Measurements from ENCODE around the gene FAF2. TPM values are rescaled to one million over a fixed set of nuclear protein-coding genes. Genes with fewer than 3 reads are reported as not detected.
"Not testable (repeated sequence)": the region's sequence is repeated elsewhere in the genome, so short reads cannot be mapped to it uniquely, and the experiment has no call there.

The FAF2 gene
- total RNA-seq, 2 experiments from 2014 or later: 34.4 to 34.6 TPM

DNA sequence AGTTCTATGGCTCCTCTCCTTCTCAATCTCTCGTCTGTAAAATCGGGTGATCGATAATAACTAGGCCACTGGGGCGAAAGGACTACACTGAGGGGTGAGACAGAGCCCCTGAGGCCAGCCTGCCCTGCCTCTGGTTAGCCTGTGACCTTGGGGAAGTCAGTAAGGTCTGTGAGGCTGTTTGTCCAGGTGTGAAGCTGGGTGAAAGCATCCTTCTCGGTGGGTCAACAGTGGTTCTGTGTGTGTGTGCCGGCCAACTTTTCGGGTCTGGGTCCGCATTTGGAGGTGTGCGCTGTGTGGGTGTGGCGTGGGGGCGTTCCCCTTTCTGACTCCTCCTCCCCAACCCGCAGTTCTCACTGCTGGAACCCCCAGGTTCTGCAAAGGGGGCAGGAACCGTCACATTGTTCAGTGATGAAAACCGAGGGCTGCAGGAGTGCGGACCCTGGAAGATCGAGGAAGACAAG lies 94.0 kb downstream of the FAF2 start:
- peak; percentile 79 for DNase-seq
- Mint-ChIP-seq H3K36me3 (no peaks in the 10 kb centered on the region), H3K27me3 (no peaks in the 10 kb centered on the region), H3K4me3 (peak overlapping the region; percentile 83), H3K27ac (peak overlapping the region; percentile 95), H3K4me1 (ENCODE audit: low read depth) (peaks cover 56% of the 10 kb centered on the region), H3K9me3 (no peaks in the 10 kb centered on the region)
- CTCF ChIA-PET: interaction anchor here (0.7 to 2.5 kb wide), 7 partner anchors 9 to 135 kb away, joined by 3 to 34 read pairs (median 7); partner anchors contain the start of genes CLTB and FAF2
- POLR2A ChIA-PET: interaction anchor here (1.0 to 2.3 kb wide), 4 partner anchors 8 to 126 kb away, joined by 4 to 20 read pairs (median 13); partner anchors contain the start of genes CLTB and FAF2
- intact Hi-C loops (cut with micrococcal nuclease): no loop called here

DNA sequence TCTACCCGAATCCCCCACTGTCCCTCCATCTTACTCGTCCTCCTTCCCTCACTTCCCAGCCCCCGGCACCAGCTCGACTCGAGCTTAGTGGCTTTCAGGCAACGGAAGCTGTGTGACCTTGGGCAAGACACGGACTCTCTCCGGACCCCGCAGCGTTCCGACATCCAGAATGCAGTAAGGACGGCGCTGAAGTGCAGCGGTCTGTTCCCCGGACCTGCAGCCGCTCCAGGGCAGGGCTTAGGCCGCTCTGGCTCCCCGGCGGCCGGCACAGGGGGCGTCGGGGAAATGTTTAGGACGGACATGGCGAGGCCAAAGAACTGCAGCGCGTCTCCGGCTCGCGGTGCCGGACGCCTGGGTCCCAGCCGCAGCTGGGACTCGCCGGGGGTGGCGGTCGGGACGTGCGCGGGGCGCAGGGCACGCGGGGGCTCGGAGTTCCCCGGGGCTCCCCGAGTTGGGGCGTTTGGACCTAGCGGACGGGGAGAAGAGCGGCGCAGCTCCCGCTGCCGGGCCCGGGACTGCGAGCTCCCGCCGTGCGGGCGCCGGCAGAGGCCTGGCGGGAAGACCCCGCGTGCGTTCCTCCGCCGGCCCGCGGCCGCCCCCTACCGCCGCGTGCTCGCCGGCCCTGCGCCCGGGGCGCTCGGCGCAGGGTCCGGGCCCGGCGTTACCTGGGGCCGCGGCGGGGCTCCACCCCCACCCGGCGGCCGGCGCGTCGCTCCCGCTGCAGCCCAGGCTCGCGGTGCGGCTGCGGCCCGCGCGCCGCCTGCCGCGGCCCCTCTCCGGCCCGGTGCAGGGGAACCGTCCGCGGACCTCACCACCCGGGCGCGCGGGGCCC lies 94.6 kb downstream of the FAF2 start:
- Mint-ChIP-seq H3K27ac (peak overlapping the region; percentile 95), H3K4me3 (peak overlapping the region; percentile 92), H3K9me3 (no peaks in the 10 kb centered on the region), H3K27me3 (no peaks in the 10 kb centered on the region), H3K4me1 (ENCODE audit: low read depth) (peaks cover 61% of the 10 kb centered on the region), H3K36me3 (no peaks in the 10 kb centered on the region)
- peak; percentile 42 for DNase-seq
- POLR2A ChIA-PET: interaction anchor here (0.6 to 2.3 kb wide), 7 partner anchors 8 to 454 kb away, joined by 3 to 20 read pairs (median 6); partner anchors contain the start of genes CLTB and FAF2
- CTCF ChIA-PET: interaction anchor here (0.7 to 2.5 kb wide), 12 partner anchors 10 to 136 kb away, joined by 3 to 34 read pairs (median 4); partner anchors contain the start of genes CLTB and FAF2
- intact Hi-C loops (cut with micrococcal nuclease): no loop called here

DNA sequence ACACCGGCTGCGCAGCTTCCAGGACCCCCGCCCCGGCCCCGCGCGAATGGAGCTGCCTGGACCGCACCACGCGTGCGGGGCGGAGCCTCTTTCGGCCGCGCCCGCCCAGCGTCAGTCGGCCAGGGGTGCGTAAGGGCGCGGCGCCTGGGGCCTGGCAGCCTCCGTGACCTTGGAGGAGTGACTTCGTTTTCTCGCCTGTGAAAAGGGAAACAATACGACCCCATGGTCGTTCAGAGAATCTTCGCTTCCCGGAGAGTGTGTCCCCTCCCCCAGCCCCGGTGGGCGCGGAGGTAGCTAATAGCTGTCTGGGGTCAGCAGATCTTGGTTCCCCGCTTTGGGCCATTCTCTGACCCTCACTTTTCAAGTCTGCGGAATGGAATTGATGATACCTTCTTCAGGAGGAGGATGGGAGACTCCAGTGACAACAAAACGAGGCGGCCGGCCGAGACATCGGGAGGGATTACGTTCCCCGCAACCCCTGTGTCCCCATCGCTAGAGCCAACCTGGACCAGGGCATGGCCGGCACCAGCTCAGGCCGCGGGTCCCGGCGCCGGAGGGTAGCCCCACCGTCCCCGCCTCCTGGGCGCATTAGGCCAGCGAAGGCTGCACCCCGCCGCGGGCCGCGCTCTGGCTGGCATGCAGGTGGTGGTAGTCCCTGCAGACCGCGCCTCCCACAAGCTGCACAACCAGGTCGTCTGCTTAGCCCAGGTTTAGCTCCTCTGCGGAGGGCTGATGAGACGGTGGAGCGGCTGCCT lies 95.4 kb downstream of the FAF2 start:
- Mint-ChIP-seq H3K27ac (peak overlapping the region; percentile 93), H3K4me1 (ENCODE audit: low read depth) (peaks cover 61% of the 10 kb centered on the region)

DNA sequence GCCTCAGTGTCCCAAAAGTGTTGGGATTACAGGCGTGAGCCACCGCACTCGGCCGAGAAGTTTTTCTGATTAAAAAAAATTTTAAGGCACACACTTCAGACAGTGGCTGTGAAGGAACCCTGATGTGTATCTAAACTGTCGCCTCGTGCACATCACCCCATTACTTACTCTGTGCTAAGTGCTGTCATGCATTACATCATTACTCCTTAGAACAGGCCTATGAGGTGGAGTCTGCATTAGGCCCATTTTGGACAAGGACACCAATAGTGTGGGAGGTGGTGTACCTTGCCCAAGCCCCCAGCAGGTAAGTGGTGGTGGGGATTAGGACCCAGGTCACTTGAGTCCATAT lies 97.2 kb downstream of the FAF2 start:
- H3K4me1 Mint-ChIP-seq (ENCODE audit: low read depth): peaks cover 54% of the 10 kb centered on the region
- ChIA-PET CTCF (no interaction called here), POLR2A (no interaction called here)
- H3K9me3 Mint-ChIP-seq: no peaks in the 10 kb centered on the region
- no peaks in the 10 kb centered on the region for H3K27me3 Mint-ChIP-seq
- H3K4me3 Mint-ChIP-seq: peak overlapping the region; percentile 8
- H3K27ac Mint-ChIP-seq: peak overlapping the region; percentile 18
- intact Hi-C loops (cut with micrococcal nuclease): no loop called here
- DNase-seq: no peak
- no peaks in the 10 kb centered on the region for H3K36me3 Mint-ChIP-seq

More for the DNA sequence above, 95.4 kb downstream of the FAF2 start:
- intact Hi-C loops (cut with micrococcal nuclease): no loop called here
- peak overlapping the region; percentile 92 for H3K4me3 Mint-ChIP-seq
- ChIA-PET CTCF (interaction anchor here (0.9 to 2.5 kb wide), 8 partner anchors 9 to 127 kb away, joined by 3 to 34 read pairs (median 6); partner anchors contain the start of genes CLTB and FAF2), POLR2A (interaction anchor here (0.6 to 2.3 kb wide), 6 partner anchors 9 to 454 kb away, joined by 3 to 20 read pairs (median 10); partner anchors contain the start of genes CLTB and FAF2)
- no peaks in the 10 kb centered on the region for H3K27me3 Mint-ChIP-seq
- peak; percentile 84 for DNase-seq
- no peaks in the 10 kb centered on the region for H3K36me3 Mint-ChIP-seq
- no peaks in the 10 kb centered on the region for H3K9me3 Mint-ChIP-seq

DNA sequence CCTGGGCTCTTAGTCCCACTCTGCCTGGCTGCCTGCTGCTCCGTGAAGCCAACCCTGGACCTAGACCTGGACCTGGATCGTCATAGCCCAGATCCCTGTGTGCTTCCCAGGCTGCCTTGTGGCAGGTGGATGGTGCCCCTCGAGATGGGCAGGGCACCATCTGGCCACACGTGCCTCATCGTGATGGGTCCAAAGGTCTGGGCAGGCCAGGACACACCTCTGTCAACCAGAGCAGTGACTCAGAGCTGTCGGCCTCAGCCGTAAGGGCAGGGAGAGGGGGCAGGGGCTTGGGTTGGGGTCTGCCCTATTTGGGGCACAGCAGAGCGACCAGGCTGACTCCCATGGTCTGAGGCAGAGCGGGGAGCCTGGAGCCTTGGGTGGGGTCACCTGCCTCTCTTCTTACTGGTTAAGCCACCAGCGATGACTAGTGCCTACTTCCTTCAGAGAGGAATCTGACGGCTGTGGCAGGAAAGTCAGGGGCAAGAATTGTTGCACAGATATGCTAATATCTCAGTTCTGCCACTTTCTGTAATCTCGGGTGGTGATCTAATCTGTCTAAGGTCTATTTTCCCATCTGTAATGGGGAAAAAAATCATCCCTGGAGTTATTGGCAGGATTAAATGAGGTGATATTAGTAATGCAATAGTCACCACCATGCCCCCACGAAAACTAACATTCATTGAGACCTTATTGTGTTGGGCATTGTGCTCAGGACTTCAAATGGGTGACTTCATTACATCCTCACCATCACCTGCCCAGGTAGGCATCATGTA lies 97.7 kb downstream of the FAF2 start:
- ChIA-PET POLR2A (no interaction called here), CTCF (no interaction called here)
- H3K4me1 Mint-ChIP-seq (ENCODE audit: low read depth): peaks cover 52% of the 10 kb centered on the region
- no peaks in the 10 kb centered on the region for H3K9me3 Mint-ChIP-seq
- DNase-seq: no peak
- H3K4me3 Mint-ChIP-seq: no peak overlapping the region
- H3K27me3 Mint-ChIP-seq: no peaks in the 10 kb centered on the region
- no peak overlapping the region for H3K27ac Mint-ChIP-seq
- H3K36me3 Mint-ChIP-seq: no peaks in the 10 kb centered on the region
- intact Hi-C loops (cut with micrococcal nuclease): no loop called here

DNA sequence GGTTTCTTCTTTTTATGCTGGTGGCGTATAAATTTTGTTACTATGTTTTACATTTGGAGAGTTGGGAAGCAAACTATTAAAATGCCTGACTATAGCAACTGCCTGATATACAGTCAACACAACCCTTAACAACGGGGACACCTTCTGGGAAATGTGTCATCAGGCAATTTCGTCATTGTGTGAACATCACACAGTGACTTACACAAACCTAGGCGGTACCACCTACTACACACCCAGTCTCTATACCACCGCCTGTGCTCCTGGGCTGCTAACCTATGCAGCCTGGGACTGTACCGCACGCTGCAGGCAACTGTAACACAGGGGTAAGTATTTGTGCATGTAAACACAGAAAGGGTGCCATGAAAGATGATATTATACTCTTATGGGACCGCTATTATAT lies 99.6 kb downstream of the FAF2 start:
- peaks cover 46% of the 10 kb centered on the region for H3K4me1 Mint-ChIP-seq (ENCODE audit: low read depth)
- peak overlapping the region; percentile 79 for H3K27ac Mint-ChIP-seq
- intact Hi-C loops (cut with micrococcal nuclease): no loop called here
- H3K27me3 Mint-ChIP-seq: no peaks in the 10 kb centered on the region
- H3K9me3 Mint-ChIP-seq: no peaks in the 10 kb centered on the region
- CTCF ChIA-PET: interaction anchor here (1.0 to 1.6 kb wide), 2 partner anchors 100 to 131 kb away, joined by 3 to 7 read pairs; partner anchors contain the start of gene CLTB
- H3K4me3 Mint-ChIP-seq: no peak overlapping the region
- POLR2A ChIA-PET: interaction anchor here (1.0 to 1.2 kb wide), 2 partner anchors 11 to 12 kb away, joined by 3 to 4 read pairs; partner anchors contain the start of gene RNF44
- DNase-seq: peak; percentile 65
- H3K36me3 Mint-ChIP-seq: no peaks in the 10 kb centered on the region

DNA sequence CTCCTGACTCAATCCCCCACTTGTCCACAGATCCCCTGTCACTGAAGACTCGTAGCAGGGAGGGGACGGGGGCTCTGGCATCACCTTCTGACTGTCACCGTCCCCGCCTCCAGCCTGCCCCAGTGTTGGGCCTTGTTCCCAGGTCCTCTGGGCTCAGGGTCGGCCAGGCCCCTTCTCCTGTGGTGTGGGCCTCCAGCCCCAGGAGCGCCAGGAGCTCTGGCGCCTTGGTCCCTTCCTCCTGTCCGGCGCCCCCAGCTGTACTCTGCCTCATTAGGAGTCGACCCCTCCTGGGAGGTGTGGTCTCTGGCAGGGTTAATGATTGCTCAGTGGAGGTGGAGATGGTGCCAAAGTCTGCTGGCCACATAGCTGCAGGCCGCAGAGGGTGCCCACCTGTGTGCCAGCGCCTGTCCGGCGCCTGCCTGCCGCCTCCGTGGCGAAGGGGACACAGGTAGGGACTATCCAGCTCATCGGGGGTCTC lies 100.8 kb downstream of the FAF2 start, which contains the start of gene CDHR2:
CDHR2 (plus strand) TSS at position 376 of the 478 bp plus-strand sequence. CDS start 16,011 bp downstream, outside the sequence.
- ChIA-PET CTCF (no interaction called here), POLR2A (no interaction called here)
- intact Hi-C loops (cut with micrococcal nuclease): no loop called here
- H3K9me3 Mint-ChIP-seq: no peaks in the 10 kb centered on the region
- peak within 1 kb of the TSS; percentile 58 for H3K4me3 Mint-ChIP-seq
- peak within 1 kb of the TSS; percentile 79 for H3K27ac Mint-ChIP-seq
- no peaks in the 10 kb centered on the region for H3K36me3 Mint-ChIP-seq
- DNase-seq: no peak
- no peaks in the 10 kb centered on the region for H3K27me3 Mint-ChIP-seq
- H3K4me1 Mint-ChIP-seq (ENCODE audit: low read depth): peaks cover 57% of the 10 kb centered on the region

DNA sequence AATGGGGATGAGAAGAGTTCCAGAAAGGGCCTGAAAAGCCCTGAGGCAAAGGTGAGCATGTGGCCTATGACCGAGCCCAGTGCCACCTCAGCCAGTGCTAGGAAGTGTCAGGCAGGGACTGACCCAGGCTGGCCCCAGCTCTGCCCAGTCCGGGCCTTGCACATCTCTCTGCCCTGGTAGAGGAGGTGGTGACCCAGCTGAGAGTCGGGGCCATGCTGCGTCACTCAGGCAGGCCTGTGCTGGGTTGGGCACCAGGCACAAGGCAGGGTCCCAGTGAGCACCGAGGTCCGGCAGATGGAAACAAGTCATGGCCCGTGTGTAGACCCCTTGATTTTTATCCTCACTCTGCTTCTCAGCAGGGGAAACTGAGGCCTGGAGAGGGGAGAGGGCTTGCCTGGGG lies 101.7 kb downstream of the FAF2 start:
- H3K27ac Mint-ChIP-seq: no peak overlapping the region
- peak overlapping the region; percentile 58 for H3K4me3 Mint-ChIP-seq
- DNase-seq: no peak
- H3K36me3 Mint-ChIP-seq: no peaks in the 10 kb centered on the region
- no peaks in the 10 kb centered on the region for H3K27me3 Mint-ChIP-seq
- POLR2A ChIA-PET: no interaction called here
- intact Hi-C loops (cut with micrococcal nuclease): no loop called here
- H3K9me3 Mint-ChIP-seq: no peaks in the 10 kb centered on the region
- peaks cover 54% of the 10 kb centered on the region for H3K4me1 Mint-ChIP-seq (ENCODE audit: low read depth)
- CTCF ChIA-PET: interaction anchor here (0.9 kb wide), 1 partner anchor 47 kb away, joined by 5 read pairs; no protein-coding TSS in a partner anchor

DNA sequence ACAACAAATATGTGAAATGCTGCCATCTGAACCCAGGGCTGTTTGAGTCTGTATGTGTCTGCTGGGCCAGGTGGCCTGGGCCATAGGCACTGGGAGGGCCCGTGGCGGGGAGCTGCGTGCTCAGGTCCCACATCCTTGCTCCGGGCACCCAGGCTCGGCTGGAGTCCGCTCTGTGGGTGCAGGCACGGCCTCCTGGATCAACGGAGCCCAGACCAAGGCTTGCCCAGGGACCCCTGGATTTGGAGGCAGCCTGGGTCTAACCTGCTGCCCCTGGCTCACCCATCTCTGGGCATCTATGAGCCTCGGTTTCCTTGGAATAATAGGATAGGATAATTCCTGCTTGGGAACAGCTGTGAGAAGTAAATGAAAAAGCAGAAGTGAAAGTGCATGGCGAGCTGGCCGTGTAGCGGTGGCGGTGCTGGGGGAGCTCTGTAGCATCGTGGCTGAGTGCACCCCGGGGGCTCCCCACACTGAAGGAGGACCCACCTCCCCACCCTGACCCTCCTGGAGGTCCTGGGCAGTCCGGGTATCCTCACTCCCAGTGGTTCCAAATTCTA lies 102.2 kb downstream of the FAF2 start:
- Mint-ChIP-seq H3K27ac (peak overlapping the region; percentile 46), H3K4me1 (ENCODE audit: low read depth) (peaks cover 54% of the 10 kb centered on the region)
- CTCF ChIA-PET: interaction anchor here (0.8 to 0.9 kb wide), 2 partner anchors 12 to 46 kb away, joined by 4 to 5 read pairs; no protein-coding TSS in a partner anchor

DNA sequence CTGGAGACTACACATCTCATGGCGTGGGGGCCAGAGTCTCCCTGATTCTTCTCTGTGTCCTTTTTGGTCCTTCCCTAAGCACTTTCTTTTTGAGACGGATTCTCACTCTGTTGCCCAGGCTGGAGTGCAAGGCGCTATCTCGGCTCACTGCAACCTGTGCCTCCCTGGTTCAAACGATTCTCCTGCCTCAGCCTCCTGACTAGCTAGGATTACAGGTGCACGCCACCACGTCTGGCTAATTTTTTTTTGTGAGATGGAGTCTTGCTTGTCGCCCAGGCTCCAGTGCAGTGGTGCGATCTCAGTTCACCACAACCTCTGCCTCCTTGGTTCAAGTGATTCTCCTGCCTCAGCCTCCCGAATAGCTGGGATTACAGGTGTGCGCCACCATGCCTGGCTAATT lies 102.8 kb downstream of the FAF2 start:
- CTCF ChIA-PET: interaction anchor here (0.8 kb wide), 1 partner anchor 13 kb away, joined by 4 read pairs; no protein-coding TSS in a partner anchor
- H3K27me3 Mint-ChIP-seq; H3K36me3 Mint-ChIP-seq; intact Hi-C loops (cut with micrococcal nuclease); DNase-seq; H3K9me3 Mint-ChIP-seq; H3K27ac Mint-ChIP-seq: not testable (repeated sequence)
- Mint-ChIP-seq H3K4me1 (ENCODE audit: low read depth) (peaks cover 54% of the 10 kb centered on the region), H3K4me3 (peak overlapping the region; percentile 58)
- POLR2A ChIA-PET: interaction anchor here (1.3 kb wide), 1 partner anchor 13 kb away, joined by 5 read pairs; the partner anchor contains the start of gene RNF44

More for the DNA sequence above, 102.2 kb downstream of the FAF2 start:
- no peak for DNase-seq
- Mint-ChIP-seq H3K4me3 (peak overlapping the region; percentile 58), H3K36me3 (no peaks in the 10 kb centered on the region), H3K27me3 (no peaks in the 10 kb centered on the region), H3K9me3 (no peaks in the 10 kb centered on the region)
- POLR2A ChIA-PET: interaction anchor here (1.3 kb wide), 1 partner anchor 13 kb away, joined by 5 read pairs; the partner anchor contains the start of gene RNF44
- intact Hi-C loops (cut with micrococcal nuclease): no loop called here
